Activated naive CD4-positive, alpha-beta T cell treated with anti-CD3 and anti-CD28 coated beads, Interleukin-2, amount 10 ng/mL, durations not matched to agents 7 days and 5 days (primary cell): ENCODE measurements around the gene SGMS1.
"Not testable (repeated sequence)": the region's sequence is repeated elsewhere in the genome, so short reads cannot be mapped to it uniquely, and the experiment has no call there.

ENCODE experiments used
- CTCF ChIA-PET: fragments of 350-600 bp; sonication (Branson Sonifier 250); formaldehyde crosslinking; loops from one replicate; lab custom pipeline; 2021; ENCODE audit warnings: antibody characterized with exemption; lab: Charles Lee
- DNase-seq: peaks from one replicate; pipeline ENCODE4 v3.0.0-alpha.2; 2020
- H3K27ac Mint-ChIP-seq: one replicate; pipeline ENCODE4 v1.8.0; 2021; ENCODE audit warnings: mild to moderate bottlenecking, moderate library complexity, mixed read lengths
- H3K27me3 Mint-ChIP-seq: one replicate; pipeline ENCODE4 v1.8.0; 2021; ENCODE audit warnings: mild to moderate bottlenecking, mixed read lengths
- H3K36me3 Mint-ChIP-seq: one replicate; pipeline ENCODE4 v1.8.0; 2021; ENCODE audit warnings: mixed read lengths
- H3K4me1 Mint-ChIP-seq: one replicate; pipeline ENCODE4 v1.8.0; 2021; ENCODE audit warnings: mixed read lengths
- H3K4me3 Mint-ChIP-seq: one replicate; pipeline ENCODE4 v1.8.0; 2021; ENCODE audit warnings: mild to moderate bottlenecking, moderate library complexity, mixed read lengths
- H3K9me3 Mint-ChIP-seq: one replicate; pipeline ENCODE4 v1.8.0; 2021; ENCODE audit warnings: mixed read lengths

SGMS1 gene

DNA sequence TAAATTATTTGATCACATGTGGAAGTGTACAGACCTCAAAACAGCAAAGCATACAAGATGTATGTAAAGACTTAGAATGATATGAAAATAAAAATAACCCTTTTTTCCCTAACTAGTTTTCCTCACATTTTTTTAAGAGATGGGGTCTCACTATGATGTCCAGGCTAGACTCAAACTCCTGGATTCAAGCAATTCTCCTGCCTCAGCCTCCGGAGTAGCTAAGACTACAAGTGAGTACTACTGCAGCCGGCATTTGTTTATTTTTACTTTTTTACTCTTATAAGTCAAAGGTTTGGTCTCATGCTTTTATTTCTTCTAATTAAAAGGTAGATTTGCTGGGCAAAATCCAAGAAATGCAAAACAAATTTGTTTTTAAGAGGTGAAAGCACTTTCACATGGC lies 248.0 kb downstream of the SGMS1 start:
- DNase-seq = no peak
- H3K4me1 Mint-ChIP-seq = peaks cover 3% of the 10 kb centered on the region
- no peak overlapping the region for H3K27ac Mint-ChIP-seq
- H3K4me3 Mint-ChIP-seq = no peak overlapping the region
- H3K36me3 Mint-ChIP-seq = peaks cover 3% of the 10 kb centered on the region
- H3K9me3 Mint-ChIP-seq = peaks cover 2% of the 10 kb centered on the region
- H3K27me3 Mint-ChIP-seq = no peaks in the 10 kb centered on the region
- CTCF ChIA-PET = no interaction called here

DNA sequence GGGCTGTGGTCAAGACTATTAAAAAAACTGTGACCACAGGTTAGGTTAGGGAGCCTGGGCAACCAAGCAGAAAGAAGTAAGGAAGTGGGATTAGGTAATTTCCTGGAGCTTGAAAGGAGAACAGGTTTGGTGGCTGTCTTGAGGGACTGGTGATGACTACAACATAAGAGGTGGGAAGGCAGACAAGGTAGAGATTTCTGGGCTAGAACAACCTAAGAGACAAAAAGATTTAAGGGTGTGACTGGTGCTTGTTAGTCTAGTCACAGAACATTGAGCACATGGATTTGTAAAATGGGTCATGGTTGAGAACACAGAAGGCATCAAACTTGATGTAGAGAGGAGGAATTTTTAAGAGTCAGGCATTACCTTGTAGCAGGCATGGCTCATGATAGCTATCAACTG lies 248.7 kb downstream of the SGMS1 start:
- Mint-ChIP-seq H3K36me3 (peaks cover 3% of the 10 kb centered on the region), H3K27me3 (no peaks in the 10 kb centered on the region), H3K9me3 (peaks cover 2% of the 10 kb centered on the region), H3K4me1 (peaks cover 3% of the 10 kb centered on the region), H3K27ac (no peak overlapping the region), H3K4me3 (no peak overlapping the region)
- no peak for DNase-seq
- CTCF ChIA-PET = no interaction called here

DNA sequence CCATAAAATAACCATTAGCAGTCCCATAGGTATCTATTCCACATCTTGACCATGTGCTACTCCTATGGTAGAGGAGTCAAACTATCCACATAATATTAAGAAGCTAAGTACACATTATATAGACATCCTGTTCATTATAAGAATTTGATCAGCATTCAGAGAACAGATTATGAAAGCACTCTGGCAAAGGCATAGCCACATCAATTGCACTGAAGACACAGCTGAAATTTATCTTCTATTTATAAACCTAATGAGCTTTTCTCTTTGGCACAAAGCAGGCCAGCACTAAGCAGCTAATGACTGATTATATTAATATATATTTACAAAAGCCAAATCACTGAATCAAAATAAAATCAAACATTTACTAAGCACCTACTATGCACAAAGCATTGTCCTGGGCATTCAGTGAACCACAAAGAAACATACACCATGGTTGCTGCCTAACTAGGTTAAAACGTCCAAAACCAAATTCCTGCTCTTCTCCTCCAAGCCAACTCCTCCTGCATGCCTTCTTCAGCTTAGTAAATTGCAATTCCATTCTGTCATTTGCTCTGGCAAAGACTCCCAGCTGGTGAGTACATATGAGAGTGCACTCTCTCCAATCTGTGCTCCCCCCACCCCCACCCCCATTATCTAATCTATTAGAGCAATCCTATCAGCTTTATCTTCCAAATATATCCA lies 249.8 kb downstream of the SGMS1 start:
- Mint-ChIP-seq H3K27me3 (no peaks in the 10 kb centered on the region), H3K36me3 (peaks cover 3% of the 10 kb centered on the region), H3K4me1 (no peaks in the 10 kb centered on the region), H3K27ac (no peak overlapping the region), H3K9me3 (peaks cover 2% of the 10 kb centered on the region), H3K4me3 (no peak overlapping the region)
- CTCF ChIA-PET = no interaction called here
- no peak for DNase-seq

DNA sequence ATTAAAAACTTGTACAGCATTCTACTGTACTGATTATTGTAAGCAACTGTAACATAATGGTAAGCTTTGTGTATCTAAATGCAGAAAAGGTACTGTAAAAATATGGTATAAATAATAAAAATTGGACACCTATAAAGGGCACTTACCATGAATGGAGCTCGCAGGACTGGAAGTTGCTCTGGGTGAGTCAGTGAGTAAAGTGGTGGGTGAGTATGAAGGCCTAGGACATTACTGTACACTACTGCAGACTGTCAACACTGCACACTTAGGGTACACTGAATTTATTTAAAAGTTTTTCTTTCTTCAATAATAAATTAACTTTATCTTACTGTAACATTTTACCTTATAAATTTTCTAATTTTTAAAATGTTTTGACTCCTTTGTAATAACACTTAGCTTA lies 253.8 kb downstream of the SGMS1 start:
- H3K27me3 Mint-ChIP-seq = no peaks in the 10 kb centered on the region
- no peaks in the 10 kb centered on the region for H3K4me1 Mint-ChIP-seq
- peaks cover 7% of the 10 kb centered on the region for H3K36me3 Mint-ChIP-seq
- H3K27ac Mint-ChIP-seq = no peak overlapping the region
- no peaks in the 10 kb centered on the region for H3K9me3 Mint-ChIP-seq
- DNase-seq = no peak
- no peak overlapping the region for H3K4me3 Mint-ChIP-seq
- CTCF ChIA-PET = interaction anchor here (0.6 to 1.2 kb wide), 3 partner anchors 52 to 302 kb away, joined by 3 read pairs; no protein-coding TSS in a partner anchor

DNA sequence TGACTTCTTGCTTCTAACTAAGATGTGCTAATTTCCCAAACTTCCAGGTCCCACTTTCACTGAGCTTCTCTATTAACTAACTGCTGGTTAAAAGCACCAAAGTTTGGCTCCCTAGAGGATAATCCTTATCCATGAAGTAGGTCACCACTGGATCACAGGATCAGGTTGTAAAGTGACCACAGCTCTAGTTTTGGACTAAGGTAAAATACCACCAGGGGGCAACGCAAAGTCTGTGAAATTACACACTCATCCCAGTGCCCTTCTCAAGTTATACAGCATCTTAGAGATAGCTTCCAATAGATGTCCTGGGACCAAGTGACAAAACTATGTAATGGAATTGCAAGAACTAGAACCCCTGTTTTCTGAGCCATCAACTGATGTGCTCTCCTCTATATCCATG lies 256.0 kb downstream of the SGMS1 start:
- Mint-ChIP-seq H3K36me3 (peaks cover 18% of the 10 kb centered on the region), H3K27ac (no peak overlapping the region), H3K27me3 (no peaks in the 10 kb centered on the region), H3K4me1 (peaks cover under 1% of the 10 kb centered on the region), H3K4me3 (no peak overlapping the region), H3K9me3 (peaks cover 8% of the 10 kb centered on the region)
- peak; percentile 24 for DNase-seq
- CTCF ChIA-PET = interaction anchor here (0.8 to 2.3 kb wide), 7 partner anchors 10 to 284 kb away, joined by 3 to 17 read pairs (median 3); no protein-coding TSS in a partner anchor

DNA sequence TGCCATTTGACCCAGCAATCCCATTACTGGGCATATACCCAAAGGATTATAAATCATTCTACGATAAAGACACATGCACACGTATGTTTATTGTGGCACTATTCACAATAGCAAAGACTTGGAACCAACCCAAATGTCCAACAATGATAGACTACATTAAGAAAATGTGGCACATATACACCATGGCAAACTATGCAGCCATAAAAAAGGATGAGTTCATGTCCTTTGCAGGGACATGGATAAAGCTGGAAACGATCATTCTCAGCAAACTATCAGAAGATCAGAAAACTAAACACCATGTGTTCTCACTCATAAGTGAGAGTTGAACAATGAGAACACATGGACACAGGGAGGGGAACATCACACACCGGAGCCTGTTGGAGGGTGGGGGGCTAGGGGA lies 257.3 kb downstream of the SGMS1 start:
- H3K4me1 Mint-ChIP-seq, DNase-seq, H3K4me3 Mint-ChIP-seq, H3K27ac Mint-ChIP-seq, H3K27me3 Mint-ChIP-seq: not testable (repeated sequence)
- CTCF ChIA-PET = interaction anchor here (2.3 kb wide), 1 partner anchor 54 kb away, joined by 17 read pairs; no protein-coding TSS in a partner anchor
- peaks cover 11% of the 10 kb centered on the region for H3K9me3 Mint-ChIP-seq
- peaks cover 22% of the 10 kb centered on the region for H3K36me3 Mint-ChIP-seq

DNA sequence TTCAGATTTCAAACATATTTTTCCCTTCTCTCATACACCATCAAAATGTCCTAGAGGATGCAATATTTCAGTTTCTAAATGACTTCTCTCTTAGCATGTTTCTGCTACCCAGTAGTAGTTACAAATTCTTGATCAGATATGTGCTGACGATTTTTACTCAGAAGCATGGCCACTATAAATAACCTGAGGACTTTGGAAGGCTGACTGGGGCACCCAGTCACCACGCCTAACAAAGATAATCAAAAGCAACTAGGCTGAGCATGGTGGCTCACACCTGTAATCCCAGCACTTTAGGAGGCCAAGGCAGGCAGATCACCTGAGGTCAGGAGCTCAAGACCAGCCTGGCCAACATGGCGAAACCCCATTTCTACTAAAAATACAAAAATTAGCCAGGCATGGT lies 259.0 kb downstream of the SGMS1 start:
- H3K4me1 Mint-ChIP-seq, H3K27ac Mint-ChIP-seq, CTCF ChIA-PET, H3K4me3 Mint-ChIP-seq, DNase-seq, H3K27me3 Mint-ChIP-seq: not testable (repeated sequence)
- peaks cover 22% of the 10 kb centered on the region for H3K36me3 Mint-ChIP-seq
- peaks cover 11% of the 10 kb centered on the region for H3K9me3 Mint-ChIP-seq

DNA sequence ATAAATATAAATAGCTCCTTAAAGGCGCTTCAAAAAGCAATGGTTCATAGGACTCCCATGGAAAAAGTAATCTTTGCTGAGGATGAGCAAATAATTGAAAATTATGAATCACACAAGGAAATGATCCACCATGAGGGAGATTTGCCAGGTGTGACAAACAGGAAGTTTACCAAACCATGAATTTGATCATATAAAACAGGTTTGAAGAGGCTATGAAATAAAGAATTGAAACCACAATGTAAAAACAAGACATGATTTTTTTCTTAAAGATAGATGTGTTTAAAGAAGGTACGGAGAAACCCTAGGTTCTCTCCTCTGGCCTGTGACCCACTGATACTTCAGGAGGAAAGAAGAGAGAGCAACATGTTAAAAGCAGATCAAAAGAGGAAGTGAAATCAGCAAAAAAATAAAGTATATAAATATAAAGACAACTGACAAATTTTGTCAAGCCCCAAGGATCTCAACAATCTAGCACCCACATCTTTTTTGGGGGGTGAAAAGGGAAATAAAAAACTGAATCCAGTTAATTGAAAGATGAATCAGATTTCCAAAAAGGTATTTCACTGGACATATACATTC lies 261.1 kb downstream of the SGMS1 start:
- DNase-seq = no peak
- CTCF ChIA-PET = no interaction called here
- no peaks in the 10 kb centered on the region for H3K27me3 Mint-ChIP-seq
- H3K27ac Mint-ChIP-seq = no peak overlapping the region
- H3K4me1 Mint-ChIP-seq = peaks cover 3% of the 10 kb centered on the region
- no peak overlapping the region for H3K4me3 Mint-ChIP-seq
- H3K36me3 Mint-ChIP-seq = peaks cover 22% of the 10 kb centered on the region
- peaks cover 11% of the 10 kb centered on the region for H3K9me3 Mint-ChIP-seq

DNA sequence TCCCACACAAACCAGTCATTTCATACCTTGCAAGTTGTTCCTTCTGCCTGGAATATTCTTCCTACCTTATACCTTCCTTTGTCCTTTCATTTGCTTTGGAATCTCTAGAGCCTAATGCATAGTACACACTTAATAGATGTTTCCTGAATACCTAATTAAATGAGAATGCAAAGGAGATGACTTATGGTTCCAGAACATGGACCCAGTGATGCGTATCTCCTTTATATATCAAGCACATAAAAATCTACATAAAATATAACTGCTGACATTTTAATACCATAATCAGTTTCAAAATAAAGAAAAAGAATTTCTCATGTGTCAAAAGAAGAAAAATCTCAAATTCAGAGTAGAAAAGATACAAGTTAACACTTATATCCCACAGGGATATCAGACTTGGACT lies 261.8 kb downstream of the SGMS1 start:
- Mint-ChIP-seq H3K27ac (no peak overlapping the region), H3K36me3 (peaks cover 22% of the 10 kb centered on the region), H3K4me3 (no peak overlapping the region), H3K9me3 (peaks cover 11% of the 10 kb centered on the region), H3K4me1 (peaks cover 3% of the 10 kb centered on the region), H3K27me3 (no peaks in the 10 kb centered on the region)
- DNase-seq = no peak
- CTCF ChIA-PET = interaction anchor here (1.1 kb wide), 1 partner anchor 36 kb away, joined by 4 read pairs; no protein-coding TSS in a partner anchor

DNA sequence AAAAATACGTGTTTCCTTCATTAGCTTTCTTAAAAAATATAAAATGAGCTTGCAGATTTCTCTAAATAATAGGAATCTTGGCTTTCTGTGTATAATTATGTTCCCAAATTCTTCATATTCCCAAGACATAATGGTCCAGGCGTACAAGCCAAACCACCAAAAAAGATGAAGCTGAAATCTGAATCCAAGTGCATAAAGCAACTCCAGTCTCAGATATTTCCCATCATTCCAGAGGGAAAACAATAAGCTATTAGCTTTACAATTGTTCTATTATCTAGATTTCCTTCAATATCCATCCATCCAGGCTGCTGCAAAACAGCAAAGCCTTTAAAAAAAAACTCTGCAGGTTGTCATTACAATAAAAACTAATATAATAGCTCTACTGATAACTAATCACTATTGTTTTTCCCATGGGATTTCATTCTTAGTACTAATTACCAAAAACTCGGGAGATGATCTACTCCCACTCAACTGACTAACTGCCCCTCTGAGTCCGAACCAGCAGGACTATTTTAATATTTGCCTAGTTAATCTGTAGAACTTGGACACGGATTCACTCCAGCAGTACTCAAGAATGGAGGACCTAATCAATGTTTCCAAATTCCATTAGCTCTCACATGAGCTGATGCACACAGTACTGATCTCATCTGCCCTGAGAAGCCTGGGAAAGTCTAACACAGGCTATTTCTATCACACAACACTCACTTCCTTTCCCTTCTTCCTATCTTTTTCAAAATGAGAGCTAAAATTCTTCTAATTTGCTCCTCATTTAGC lies 263.5 kb downstream of the SGMS1 start:
- H3K27me3 Mint-ChIP-seq = no peaks in the 10 kb centered on the region

DNA sequence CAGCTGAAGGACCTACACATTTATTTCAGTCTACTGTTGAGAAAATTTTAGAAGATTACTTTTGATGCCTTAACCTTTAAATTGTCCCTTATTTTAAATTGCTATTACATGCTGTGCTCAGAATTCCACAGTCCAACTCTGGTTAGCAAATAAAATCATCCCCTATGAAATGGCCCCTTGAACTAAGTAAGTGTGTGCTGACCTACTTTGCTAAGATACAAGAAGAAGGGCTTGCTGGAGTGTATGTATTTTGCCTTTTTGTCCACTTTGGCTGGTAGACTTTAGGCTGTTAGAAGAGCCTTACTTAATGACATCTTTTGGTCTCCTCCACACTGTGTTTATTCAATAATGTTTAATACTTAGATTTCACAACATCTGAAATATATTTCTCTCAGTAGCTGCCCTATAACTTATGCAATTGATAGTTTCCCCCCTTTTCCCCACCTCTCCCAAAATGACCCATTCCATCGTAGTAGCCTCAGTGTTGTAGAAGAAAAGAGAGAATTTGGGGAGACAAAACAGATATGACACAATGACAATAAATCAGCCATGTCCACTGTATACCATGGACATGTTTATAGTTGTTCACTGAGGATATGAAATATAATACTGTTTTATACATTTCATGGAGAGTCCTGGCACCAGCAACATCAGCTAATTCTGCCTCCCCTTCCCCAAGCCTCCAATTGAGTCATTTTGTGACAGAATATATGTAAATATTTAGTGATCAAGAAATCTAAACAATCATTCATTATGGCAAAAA lies 264.6 kb downstream of the SGMS1 start:
- Mint-ChIP-seq H3K27me3 (no peaks in the 10 kb centered on the region), H3K36me3 (peaks cover 16% of the 10 kb centered on the region), H3K27ac (no peak overlapping the region), H3K9me3 (peaks cover 18% of the 10 kb centered on the region), H3K4me3 (no peak overlapping the region), H3K4me1 (peaks cover 3% of the 10 kb centered on the region)
- no peak for DNase-seq
- CTCF ChIA-PET = no interaction called here

More for the DNA sequence above, 263.5 kb downstream of the SGMS1 start:
- Mint-ChIP-seq H3K36me3 (peaks cover 18% of the 10 kb centered on the region), H3K27ac (no peak overlapping the region), H3K4me1 (peaks cover 3% of the 10 kb centered on the region), H3K4me3 (no peak overlapping the region), H3K9me3 (peaks cover 15% of the 10 kb centered on the region)
- CTCF ChIA-PET = no interaction called here
- no peak for DNase-seq

DNA sequence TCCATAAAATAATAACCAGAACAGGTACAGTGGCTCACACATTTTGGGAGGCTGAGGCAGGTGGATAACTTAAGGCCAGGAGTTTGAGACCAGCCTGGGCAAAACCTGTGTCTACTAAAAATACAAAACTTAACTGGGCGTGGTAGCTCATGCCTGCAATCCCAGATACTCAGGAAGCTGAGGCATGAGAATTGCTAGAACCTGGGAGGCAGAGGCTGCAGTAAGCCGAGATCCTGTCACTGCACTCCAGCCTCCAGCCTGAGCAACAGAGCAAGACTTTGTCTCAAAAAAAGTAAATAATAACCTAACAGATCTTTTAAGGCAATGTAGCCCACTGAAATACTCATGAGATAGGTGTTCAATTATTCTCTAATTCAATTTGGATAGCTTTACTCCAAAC lies 265.3 kb downstream of the SGMS1 start:
- Mint-ChIP-seq H3K36me3 (peaks cover 15% of the 10 kb centered on the region), H3K4me1 (peaks cover 3% of the 10 kb centered on the region), H3K9me3 (peaks cover 18% of the 10 kb centered on the region), H3K27me3 (no peaks in the 10 kb centered on the region), H3K4me3 (no peak overlapping the region), H3K27ac (no peak overlapping the region)
- no peak for DNase-seq
- CTCF ChIA-PET = interaction anchor here (1.0 kb wide), 1 partner anchor 9 kb away, joined by 3 read pairs; no protein-coding TSS in a partner anchor

DNA sequence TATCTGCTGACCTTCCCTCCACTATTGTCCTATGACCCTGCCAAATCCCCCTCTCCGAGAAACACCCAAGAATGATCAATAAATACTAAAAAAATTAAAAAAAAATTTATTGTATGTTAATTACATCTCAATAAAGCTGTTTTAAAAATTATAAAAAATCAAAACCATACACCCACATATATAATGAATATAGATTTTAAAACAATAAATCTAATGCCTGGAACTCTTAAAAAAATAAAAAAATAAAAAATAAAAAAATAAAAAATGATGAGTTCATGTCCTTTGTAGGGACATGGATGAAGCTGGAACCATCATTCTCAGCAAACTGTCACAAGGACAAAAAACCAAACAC lies 267.3 kb downstream of the SGMS1 start:
- DNase-seq, CTCF ChIA-PET, H3K27ac Mint-ChIP-seq, H3K4me3 Mint-ChIP-seq, H3K27me3 Mint-ChIP-seq, H3K4me1 Mint-ChIP-seq: not testable (repeated sequence)
- peaks cover 14% of the 10 kb centered on the region for H3K9me3 Mint-ChIP-seq
- H3K36me3 Mint-ChIP-seq = peaks cover 11% of the 10 kb centered on the region
